Hepatocyte (in vitro differentiated cells): ENCODE measurements around the gene BTN2A1. TPM values are rescaled to one million over a fixed set of nuclear protein-coding genes. Genes with fewer than 3 reads are reported as not detected.

ENCODE experiments used
- DNase-seq: peaks from one replicate; pipeline ENCODE4 v3.0.0-alpha.2; 2016; ENCODE audit warnings: low spot score
- H2AFZ ChIP-seq: fragments of 200-600 bp; sonication (generic); 2 replicates; pipeline ENCODE4 v1.6.0; 2016; ENCODE audit warnings: antibody characterized with exemption, mild to moderate bottlenecking
- H3K27ac ChIP-seq: fragments of 200-600 bp; sonication (generic); 2 replicates; pipeline ENCODE4 v1.5.1; 2016; ENCODE audit warnings: mild to moderate bottlenecking
- H3K27me3 ChIP-seq: fragments of 200-600 bp; sonication (generic); 2 replicates; pipeline ENCODE4 v1.6.1; 2016
- H3K36me3 ChIP-seq: fragments of 200-600 bp; sonication (generic); replicated peaks from 2 replicates; pipeline ENCODE4 v1.5.1; 2016; ENCODE audit warnings: low read depth; ENCODE audit not compliant: insufficient read depth
- H3K4me1 ChIP-seq: fragments of 200-600 bp; sonication (generic); 2 replicates; pipeline ENCODE4 v1.5.1; 2016; ENCODE audit warnings: mild to moderate bottlenecking, moderate library complexity; ENCODE audit not compliant: insufficient read depth
- H3K4me2 ChIP-seq: fragments of 200-600 bp; sonication (generic); 2 replicates; pipeline ENCODE4 v1.6.0; 2016
- H3K4me3 ChIP-seq: fragments of 200-600 bp; sonication (generic); 2 replicates; pipeline ENCODE4 v1.5.1; 2016; ENCODE audit warnings: mild to moderate bottlenecking
- H3K79me2 ChIP-seq: fragments of 200-600 bp; sonication (generic); 2 replicates; pipeline ENCODE4 v1.6.0; 2017; ENCODE audit warnings: mild to moderate bottlenecking
- H3K9me2 ChIP-seq: fragments of 200-600 bp; sonication (generic); replicated peaks from 2 replicates; pipeline ENCODE4 v1.6.0; 2017; ENCODE audit warnings: mild to moderate bottlenecking; ENCODE audit not compliant: insufficient read depth
- H3K9me3 ChIP-seq: fragments of 200-600 bp; sonication (generic); 2 replicates; pipeline ENCODE4 v1.5.1; 2016; ENCODE audit warnings: low read depth, mild to moderate bottlenecking
- H4K20me1 ChIP-seq: fragments of 200-600 bp; sonication (generic); 2 replicates; pipeline ENCODE4 v1.6.0; 2016; ENCODE audit warnings: mild to moderate bottlenecking; ENCODE audit not compliant: insufficient read depth, poor library complexity, severe bottlenecking
- EZH2 ChIP-seq: fragments of 200-600 bp; sonication (generic); IDR thresholded peaks from 2 replicates; pipeline ENCODE4 v1.6.1; 2016; ENCODE audit warnings: antibody characterized with exemption, mild to moderate bottlenecking, borderline replicate concordance
- EZH2phosphoT487 ChIP-seq: fragments of 200-600 bp; sonication (generic); IDR thresholded peaks from one replicate; pipeline ENCODE4 v1.6.1; 2018; ENCODE audit warnings: antibody characterized with exemption, mild to moderate bottlenecking, low read depth, moderate library complexity; ENCODE audit not compliant: unreplicated experiment, severe bottlenecking
- WGBS: methylation state at CpG from one replicate; pipeline ENCODE4 v1.1.6; 2016; ENCODE audit warnings: low lambda C conversion rate; ENCODE audit errors: missing lambda C conversion rate; 5-methylcytosine and 5-hydroxymethylcytosine counted together
- polyA plus RNA-seq: library from polyadenylated mRNA; unstranded; fragments of >200 nt; fragmentation: Nextera tagmentation; extraction: Ambion mirVana; gene quantifications from 2 replicates; pipeline ENCODE4 v1.2.1, GENCODE V29; 2016
- total RNA-seq: library from RNA; depleted of rRNA; stranded (reverse); fragments of >200 nt; gene quantifications from 2 replicates; pipeline ENCODE4 v1.2.3, GENCODE V29; 2014
- TF ChIP-seq, protein P1 (sequence below): fragments of 200-600 bp; sonication (generic); IDR thresholded peaks from 2 replicates; pipeline ENCODE4 v1.5.1; 2016; ENCODE audit warnings: antibody characterized with exemption, mild to moderate bottlenecking; ENCODE audit not compliant: poor library complexity

Gene BTN2A1
- total and polyA plus RNA-seq, 2 experiments from 2014 or later, result 14.9 to 21.4 TPM

GRCh38 chr6:26440977-26441358, 16.8 kb upstream of the BTN2A1 start:
- Histone ChIP-seq H2AFZ (peak overlapping the region; percentile 16), H4K20me1 (no peaks in the 10 kb centered on the region), H3K4me3 (no peak overlapping the region), H3K4me1 (no peaks in the 10 kb centered on the region), H3K9me3 (no peaks in the 10 kb centered on the region), H3K27ac (peak overlapping the region; percentile 71), H3K27me3 (no peaks in the 10 kb centered on the region), H3K9me2 (no peaks in the 10 kb centered on the region), H3K4me2 (peak overlapping the region; percentile 71), H3K79me2 (no peaks in the 10 kb centered on the region), H3K36me3 (no peaks in the 10 kb centered on the region)
- no peak for DNase-seq
- TF ChIP-seq, protein P1, sequence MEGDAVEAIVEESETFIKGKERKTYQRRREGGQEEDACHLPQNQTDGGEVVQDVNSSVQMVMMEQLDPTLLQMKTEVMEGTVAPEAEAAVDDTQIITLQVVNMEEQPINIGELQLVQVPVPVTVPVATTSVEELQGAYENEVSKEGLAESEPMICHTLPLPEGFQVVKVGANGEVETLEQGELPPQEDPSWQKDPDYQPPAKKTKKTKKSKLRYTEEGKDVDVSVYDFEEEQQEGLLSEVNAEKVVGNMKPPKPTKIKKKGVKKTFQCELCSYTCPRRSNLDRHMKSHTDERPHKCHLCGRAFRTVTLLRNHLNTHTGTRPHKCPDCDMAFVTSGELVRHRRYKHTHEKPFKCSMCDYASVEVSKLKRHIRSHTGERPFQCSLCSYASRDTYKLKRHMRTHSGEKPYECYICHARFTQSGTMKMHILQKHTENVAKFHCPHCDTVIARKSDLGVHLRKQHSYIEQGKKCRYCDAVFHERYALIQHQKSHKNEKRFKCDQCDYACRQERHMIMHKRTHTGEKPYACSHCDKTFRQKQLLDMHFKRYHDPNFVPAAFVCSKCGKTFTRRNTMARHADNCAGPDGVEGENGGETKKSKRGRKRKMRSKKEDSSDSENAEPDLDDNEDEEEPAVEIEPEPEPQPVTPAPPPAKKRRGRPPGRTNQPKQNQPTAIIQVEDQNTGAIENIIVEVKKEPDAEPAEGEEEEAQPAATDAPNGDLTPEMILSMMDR, result no peak
- no peak for TF ChIP-seq EZH2
- TF ChIP-seq EZH2phosphoT487, result no peak
- WGBS, result 87% methylated on average over 2 of the region's 2 CpGs

DNA sequence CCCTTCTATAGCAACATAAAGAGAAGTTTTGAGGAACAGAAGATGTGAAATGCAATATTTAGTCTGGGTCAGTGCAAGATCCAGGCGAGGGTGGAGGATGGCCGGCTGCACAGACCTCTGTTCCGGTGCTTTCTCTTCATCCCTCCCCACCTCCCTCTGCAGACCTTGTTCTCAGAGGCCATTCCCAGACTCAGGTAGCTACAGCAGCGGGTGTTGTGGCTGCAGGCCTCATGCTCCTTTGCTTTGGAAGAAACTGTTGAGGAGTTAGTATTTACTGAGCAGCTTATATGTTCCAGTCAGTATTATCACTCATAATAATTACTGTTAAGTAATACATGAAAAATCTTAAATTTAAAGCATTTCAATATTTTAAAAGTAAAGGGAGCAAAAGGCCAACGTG, 15.8 kb upstream of the BTN2A1 start:
- TF ChIP-seq EZH2, result no peak
- TF ChIP-seq EZH2phosphoT487, result no peak
- TF ChIP-seq, protein P1, result no peak
- no peak for DNase-seq
- Histone ChIP-seq H3K9me2 (no peaks in the 10 kb centered on the region), H3K4me3 (no peak overlapping the region), H3K79me2 (no peaks in the 10 kb centered on the region), H3K9me3 (no peaks in the 10 kb centered on the region), H3K27me3 (no peaks in the 10 kb centered on the region), H3K4me1 (no peaks in the 10 kb centered on the region), H3K27ac (no peak overlapping the region), H2AFZ (no peak overlapping the region), H3K36me3 (no peaks in the 10 kb centered on the region), H3K4me2 (peak overlapping the region; percentile 71), H4K20me1 (no peaks in the 10 kb centered on the region)
- WGBS, result 88% methylated on average over 5 of the region's 5 CpGs

DNA sequence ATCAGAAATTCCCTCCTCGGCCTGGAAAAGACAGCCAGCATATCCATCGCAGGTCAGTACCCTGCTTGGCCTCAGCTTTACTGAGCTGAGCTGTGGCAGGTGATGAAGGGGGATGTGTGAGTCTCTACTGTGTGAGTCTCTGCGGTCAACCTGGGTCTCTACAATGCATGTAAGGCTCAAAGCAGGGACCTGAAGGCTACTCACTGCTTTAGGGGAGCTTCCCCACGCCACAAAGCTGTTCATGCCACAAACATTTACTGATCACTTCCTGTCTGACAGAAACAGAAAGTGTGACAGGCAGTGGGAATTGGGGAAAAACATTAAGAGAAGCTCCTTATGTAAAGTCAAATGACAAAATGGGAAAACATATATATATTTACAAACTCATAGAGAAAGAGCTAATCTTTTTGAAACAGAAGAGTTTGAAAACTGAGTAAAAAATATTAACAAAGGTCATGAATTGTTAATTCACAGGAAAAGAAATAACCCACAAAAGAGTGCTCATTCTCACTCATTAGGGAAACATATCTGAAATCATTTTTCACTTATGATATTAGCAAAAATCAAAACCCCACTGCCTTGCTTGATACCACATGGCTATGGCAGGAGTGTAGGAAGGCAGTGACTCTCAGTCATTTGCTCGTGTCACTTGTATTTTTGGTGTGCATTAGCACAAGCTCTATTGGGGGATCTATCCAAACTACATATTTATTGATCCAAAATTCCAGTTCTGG, 11.7 kb upstream of the BTN2A1 start:
- no peak for TF ChIP-seq EZH2phosphoT487
- no peak for TF ChIP-seq EZH2
- TF ChIP-seq, protein P1, result no peak
- no peak for DNase-seq
- H3K36me3 ChIP-seq, result no peaks in the 10 kb centered on the region
- no peaks in the 10 kb centered on the region for H4K20me1 ChIP-seq
- H3K9me3 ChIP-seq, result no peaks in the 10 kb centered on the region
- 78% methylated on average over 5 of the region's 5 CpGs for whole genome bisulfite sequencing
- H3K4me2 ChIP-seq, result no peak overlapping the region
- H3K79me2 ChIP-seq, result no peaks in the 10 kb centered on the region
- H3K27ac ChIP-seq, result no peak overlapping the region
- no peak overlapping the region for H3K4me3 ChIP-seq
- H2AFZ ChIP-seq, result no peak overlapping the region
- H3K27me3 ChIP-seq, result no peaks in the 10 kb centered on the region
- H3K9me2 ChIP-seq, result no peaks in the 10 kb centered on the region
- H3K4me1 ChIP-seq, result no peaks in the 10 kb centered on the region
